H1 (cell line): Measurements from ENCODE around the gene PRDM2.

Experiments
- CTCF ChIP-seq, 3 experiments: IDR thresholded peaks; 1 replicate in 2 of 3; 2 replicates in 1 of 3; pipeline versions ENCODE4 v1.5.1 to v1.6.1; 2011; ENCODE audit warnings: low read length in 3 of 3, mild to moderate bottlenecking in 3 of 3, inconsistent platforms in 2 of 3, low read depth in 1 of 3, moderate library complexity in 1 of 3; ENCODE audit not compliant: insufficient read depth in 1 of 3; ENCODE audit errors: control extremely low read depth in 1 of 3
- GTF2F1 ChIP-seq: IDR thresholded peaks from 2 replicates; pipeline ENCODE4 v1.6.1; 2012; ENCODE audit warnings: low read depth, low read length, improper control_type of control experiment, borderline replicate concordance
- RBBP5 ChIP-seq: IDR thresholded peaks from 2 replicates; pipeline ENCODE4 v1.7.1; 2012; ENCODE audit warnings: low read depth, mild to moderate bottlenecking, inconsistent platforms, low read length, moderate library complexity, borderline replicate concordance

- TF ChIP-seq CTCF (IDR thresholded peaks at IDR 0.05; ENCODE audit: control extremely low read depth in 1 of 3, insufficient read depth in 1 of 3, low read depth in 1 of 3, low read length in 3 of 3), result no peak
- TF ChIP-seq GTF2F1, result no peak
- no peak for TF ChIP-seq RBBP5
These were observed 112.7 kb downstream of the PRDM2 start for GRCh38 chr1:13812456-13813397.
